Stimulated activated CD4-positive, alpha-beta T cell treated with anti-CD3 and anti-CD28 coated beads, TNF-alpha, amount 100 ng/mL, for 4 hours (primary cell): Measurements from ENCODE around the gene TRIO.
"Not testable (repeated sequence)": the region's sequence is repeated elsewhere in the genome, so short reads cannot be mapped to it uniquely, and the experiment has no call there.

ENCODE experiments used
- DNase-seq, 3 experiments: peaks; one replicate each; pipeline ENCODE4 v3.0.0-alpha.2; 2020; ENCODE audit warnings: low read depth in 3 of 3

The TRIO gene

DNA sequence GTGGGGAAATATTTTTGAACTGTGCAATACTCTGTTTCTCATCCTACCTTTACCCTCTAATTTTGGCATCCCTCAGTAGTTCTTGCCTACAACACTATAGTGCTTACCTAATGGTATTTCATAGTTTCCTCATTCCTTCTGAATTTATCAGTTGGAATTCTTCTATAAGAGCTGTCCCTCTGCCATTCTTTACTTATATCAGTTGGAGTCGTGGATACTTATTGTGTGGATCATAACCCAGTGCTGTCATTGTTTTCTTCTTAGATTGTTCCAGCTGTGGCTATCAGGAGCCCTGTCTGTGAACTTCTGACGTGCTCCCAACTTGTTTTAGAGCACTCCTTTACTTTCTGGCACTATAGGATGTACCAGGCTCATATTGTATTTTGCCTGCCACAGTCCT is 292.3 kb downstream of the TRIO start:
- DNase-seq, result no peak

DNA sequence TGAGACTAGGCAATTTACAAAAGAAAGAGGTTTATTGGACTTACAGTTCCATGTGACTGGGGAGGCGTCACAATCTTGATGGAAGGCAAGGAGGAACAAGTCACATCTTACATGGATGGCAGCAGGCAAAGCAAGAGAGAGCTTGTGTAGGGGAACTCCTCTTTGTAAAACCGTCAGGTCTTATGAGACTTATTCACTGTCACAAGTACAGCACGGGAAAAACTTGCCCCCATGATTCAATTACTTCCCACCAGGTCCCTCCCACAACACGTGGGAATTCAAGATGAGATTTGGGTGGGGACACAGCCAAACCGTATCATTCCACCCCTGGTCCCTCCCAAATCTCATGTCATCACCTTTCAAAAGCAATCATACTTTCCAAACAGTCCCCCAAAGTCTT is 293.0 kb downstream of the TRIO start:
- not testable (repeated sequence) for DNase-seq

- no peak for DNase-seq
These were observed 293.8 kb downstream of the TRIO start for GRCh38 chr5:14436801-14437542.

DNA sequence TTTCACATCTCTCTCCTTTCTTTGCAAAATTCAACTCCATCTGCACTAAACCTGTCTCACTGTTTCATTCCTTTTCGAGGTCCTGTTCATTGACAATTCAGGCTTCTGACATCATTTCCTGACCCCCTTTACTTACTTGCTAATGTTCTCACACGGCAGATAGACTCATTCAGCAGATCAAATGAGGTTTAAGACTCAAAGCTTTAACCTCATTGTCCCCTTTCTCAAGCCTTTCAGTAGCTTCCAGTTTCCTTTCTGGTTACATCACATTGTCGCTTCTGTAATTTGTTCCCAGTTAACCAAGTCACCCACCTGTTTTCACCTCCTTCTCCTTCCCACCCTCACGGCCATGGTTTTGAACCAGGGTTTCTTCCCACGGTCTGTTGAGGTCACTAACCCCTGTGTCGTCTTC is 295.1 kb downstream of the TRIO start:
- no peak for DNase-seq

DNA sequence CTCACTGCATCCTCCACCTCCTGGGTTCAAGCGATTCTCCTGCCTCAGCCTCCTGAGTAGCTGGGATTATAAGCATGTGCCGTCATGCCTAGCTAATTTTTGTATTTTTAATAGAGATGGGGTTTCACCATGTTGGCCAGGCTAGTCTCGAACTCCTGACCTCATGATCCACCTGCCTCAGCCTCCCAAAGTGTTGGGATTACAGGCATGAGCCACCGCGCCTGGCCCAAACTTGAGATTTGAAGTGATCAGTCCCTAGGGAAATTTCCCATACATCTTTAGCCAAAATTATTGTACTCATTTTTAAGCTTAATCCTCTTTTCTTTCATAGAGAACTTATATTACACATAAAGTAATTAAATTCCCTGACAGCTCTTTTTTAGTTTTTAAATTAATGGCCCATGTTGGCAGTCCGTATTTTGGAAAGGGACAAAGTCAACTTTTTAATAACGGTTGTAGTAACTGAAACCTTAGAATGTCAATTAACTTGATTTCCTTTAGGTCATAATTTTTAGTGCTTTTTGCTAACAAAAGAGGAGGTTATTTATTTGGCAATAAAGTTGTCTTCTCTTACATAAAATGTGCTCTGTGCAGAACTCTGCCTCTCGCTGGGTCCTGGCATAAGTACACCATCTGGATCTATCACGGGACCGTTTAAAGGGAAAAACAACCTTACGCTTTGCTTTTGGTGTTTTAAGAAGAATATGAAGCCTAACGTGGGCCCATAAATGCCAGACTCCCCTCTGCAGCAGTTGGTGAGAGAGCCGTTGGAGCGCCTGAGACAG is 296.1 kb downstream of the TRIO start:
- no peak for DNase-seq

- DNase-seq, result no peak
These were observed 297.1 kb downstream of the TRIO start for GRCh38 chr5:14440223-14440581.

- no peak for DNase-seq
These were observed 297.7 kb downstream of the TRIO start for GRCh38 chr5:14440582-14441431.

DNA sequence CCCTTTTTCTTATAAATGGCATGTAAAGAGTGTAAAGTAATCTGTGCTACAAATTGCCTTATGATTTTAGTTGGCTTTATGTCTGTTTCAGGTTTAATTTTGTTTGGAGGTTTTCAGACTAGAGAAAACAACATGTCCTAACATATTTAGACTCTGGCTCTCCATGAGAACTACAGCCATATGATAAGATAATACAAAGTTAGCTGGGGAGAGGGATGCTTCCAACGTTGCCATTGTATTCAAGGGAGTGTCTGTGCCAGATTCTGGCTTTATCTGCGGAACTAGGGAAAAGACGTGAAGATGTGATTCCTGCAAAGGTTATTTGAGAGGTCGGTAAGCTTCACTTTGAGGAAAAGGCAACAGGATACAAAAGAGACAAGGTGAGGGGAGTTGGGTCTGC is 298.5 kb downstream of the TRIO start:
- DNase-seq, result no peak

DNA sequence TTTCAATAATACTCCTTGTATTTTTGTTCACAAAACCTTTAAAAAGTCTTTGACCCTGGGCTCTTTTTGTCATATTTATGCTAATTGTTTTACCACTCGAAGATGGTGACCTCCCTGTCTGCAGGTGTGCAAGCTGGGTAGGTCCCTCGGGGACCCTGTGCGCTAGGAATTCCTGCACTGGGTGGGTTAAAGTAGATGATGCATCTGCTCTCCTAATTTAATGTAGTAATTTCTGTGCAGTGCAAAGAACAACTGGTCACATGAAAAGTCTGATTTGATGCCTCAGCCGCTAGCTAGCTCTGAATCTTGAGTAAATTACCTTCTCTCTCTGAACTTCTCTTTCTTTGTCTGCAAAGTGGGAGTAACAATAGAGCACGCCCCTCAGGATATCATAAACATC is 299.4 kb downstream of the TRIO start:
- DNase-seq, result no peak

DNA sequence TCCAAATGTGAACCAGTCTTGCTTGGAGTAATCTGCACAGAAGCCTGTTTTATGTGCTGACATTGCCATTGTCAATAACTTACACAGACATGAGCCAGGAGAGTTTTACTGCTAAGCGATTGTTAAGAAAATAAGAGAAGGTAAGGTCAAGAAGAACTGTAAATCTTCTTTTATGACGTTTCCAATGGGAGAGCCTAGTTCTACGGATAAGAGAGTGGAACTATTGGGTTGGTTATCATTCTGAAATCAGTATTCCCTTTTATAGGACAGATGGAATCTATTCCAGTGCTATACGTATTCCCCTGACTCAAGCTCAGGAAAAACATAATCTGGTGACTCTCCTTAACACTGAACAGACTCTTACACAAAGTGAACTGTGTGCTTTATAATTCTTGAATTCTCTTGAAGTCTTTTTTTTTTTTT is 300.5 kb downstream of the TRIO start:
- no peak for DNase-seq

DNA sequence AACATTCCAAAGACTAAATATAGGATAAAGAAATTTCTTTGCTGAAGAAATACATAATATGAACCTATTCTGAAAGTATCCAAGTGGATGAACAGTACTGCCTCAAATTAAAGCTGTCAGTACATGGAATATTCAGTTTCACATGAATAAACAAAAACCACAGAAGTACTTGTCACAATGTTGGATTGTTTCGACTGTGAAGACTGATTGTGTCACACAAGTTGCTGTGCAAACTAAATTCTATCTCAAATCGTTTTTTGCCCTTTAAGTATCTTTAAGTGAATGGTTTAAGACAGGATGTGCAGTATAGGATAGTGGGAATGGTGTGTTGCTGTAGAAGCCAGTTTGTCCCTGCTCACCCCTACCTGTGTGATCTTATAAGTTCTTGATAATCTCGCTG is 301.0 kb downstream of the TRIO start:
- DNase-seq, result no peak

DNA sequence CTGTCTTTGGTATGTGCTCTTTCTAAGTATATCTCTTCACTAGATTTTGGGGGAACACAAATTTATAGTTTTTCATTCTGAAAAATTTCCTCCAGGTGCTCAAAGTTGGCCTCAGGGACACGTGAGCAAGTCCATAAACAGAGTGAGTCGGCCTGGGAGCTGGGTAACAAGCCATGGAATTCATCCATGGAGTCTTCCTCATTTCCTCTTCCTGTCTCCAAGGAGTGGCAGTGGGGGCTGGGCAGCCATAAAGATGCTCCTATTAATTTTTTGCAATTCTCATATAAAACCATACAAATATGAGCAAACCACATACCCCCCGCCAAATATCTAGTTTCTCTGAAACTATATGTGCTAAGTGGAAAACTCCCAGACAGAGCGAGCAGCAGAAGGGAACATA is 301.9 kb downstream of the TRIO start:
- no peak for DNase-seq

GRCh38 chr5:14445576-14446290 is 302.6 kb downstream of the TRIO start:
- no peak for DNase-seq

- DNase-seq, result no peak
These were observed 305.1 kb downstream of the TRIO start for GRCh38 chr5:14447958-14448911.

GRCh38 chr5:14449052-14449661 is 306.0 kb downstream of the TRIO start:
- no peak for DNase-seq

DNA sequence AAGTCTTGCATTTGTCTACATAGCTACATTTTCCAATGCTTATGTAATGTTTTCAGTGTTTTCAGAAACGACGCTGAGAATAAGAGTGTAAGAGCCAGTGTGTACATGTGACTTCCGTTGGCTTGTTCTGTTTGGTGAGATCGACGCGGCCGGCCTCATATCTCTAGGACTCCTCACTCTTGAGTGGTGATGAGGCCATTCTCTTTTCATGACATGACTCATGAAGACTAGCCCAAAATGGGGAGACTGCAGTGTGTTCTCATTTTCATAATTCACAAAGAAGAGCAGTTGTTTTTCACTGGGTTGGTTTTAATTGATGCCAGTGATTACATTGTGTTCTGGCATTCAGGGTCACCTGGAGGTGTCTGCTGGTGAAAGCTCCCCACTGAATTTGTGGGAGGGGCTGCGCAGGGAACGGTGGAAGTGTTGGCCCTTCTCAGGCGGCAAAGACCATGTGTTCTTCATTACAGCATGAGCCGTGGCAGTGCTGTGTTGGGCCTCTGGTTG is 306.9 kb downstream of the TRIO start:
- DNase-seq, result no peak

DNA sequence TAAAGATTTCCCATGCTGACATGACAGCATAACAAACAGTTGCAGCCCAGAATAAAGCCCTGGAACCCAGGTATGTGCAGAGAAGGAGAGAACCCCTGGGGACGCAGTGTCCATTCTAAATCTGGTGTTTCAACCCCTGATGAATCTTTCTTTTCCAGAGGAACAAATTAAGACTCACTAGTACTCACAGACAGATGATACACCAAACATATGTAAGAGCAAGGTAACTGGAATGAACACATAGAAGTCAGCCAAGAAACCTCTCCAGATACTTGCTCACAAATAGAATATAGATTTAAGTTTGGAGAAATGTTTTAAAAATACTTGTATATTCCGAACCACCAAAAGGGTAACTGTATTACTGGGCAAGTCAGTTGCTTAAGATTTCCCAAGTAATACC is 307.6 kb downstream of the TRIO start:
- DNase-seq, result no peak

DNA sequence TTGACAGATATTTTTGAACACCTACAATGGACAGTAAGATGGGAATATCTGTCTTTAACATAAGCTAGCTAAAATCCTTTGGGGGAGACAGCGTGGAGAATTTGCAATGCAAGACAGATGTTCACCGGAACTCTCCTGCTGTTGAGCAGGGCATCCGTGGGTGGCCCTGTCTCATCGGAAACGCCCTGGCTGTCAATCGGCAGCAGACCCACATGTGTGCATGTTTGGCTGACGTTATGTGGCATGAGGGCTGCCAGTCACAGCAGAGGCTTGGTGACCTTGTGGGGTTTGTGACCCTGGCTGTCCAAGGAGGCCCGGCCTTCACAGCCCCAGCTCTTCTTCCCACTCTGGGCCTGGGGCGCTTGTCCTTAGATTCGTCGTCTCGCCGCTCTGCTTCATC is 308.7 kb downstream of the TRIO start:
- DNase-seq, result no peak

DNA sequence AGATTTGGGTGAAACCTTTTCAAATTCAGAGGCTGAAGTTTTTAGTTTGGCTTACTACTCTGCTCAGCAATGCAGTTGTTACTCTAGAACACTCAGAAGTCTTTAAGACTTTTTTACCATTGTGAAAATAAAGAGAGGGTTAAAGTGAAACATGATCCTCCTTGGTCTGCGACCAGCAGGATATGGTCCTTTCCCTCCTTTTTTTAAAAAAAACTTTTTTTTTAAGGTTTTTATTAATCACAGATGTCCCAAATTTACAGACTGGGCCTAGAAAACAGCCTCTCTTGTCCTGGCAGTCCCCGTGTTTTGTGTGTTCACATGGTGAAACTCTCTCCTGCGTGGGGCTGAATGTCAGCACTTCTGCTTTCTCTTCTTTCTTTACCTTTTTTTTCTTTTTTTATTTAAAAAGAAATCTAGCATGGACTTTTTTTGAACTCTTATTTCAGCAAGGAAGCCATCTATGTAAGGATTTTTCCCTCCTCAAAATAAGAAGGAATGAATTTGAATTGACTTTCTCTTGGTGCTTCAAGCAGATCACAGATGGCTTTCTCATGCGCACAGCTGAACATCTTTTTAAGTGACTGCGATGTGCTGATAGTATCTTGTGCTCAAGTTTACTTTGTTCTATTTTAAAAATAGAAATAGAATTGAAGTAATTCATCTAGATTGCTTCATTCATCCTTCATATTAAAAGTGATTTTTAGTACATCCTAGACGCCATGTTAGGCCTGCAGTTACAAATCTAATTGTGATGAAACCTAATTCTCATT is 309.7 kb downstream of the TRIO start:
- no peak for DNase-seq
